Heart left ventricle (tissue), 16 donors: ENCODE results near the gene ASXL1. TPM values are rescaled to one million over a fixed set of nuclear protein-coding genes. Genes with fewer than 3 reads are reported as not detected.

Experiments used
- ATAC-seq, 4 donors: fragments of 200-7000 bp; cut with Tn5 transposase; one replicate each; pipeline ENCODE4 v1.9.1; 2020 to 2022; ENCODE audit warnings: moderate library complexity in 4 of 4, mild to moderate bottlenecking in 3 of 4, moderate number of reproducible peaks in 1 of 4
- DNase-seq, 5 donors: peaks; one replicate each; pipeline ENCODE4 v3.0.0-alpha.2; 2020
- H3K27ac ChIP-seq, 12 donors: fragments of 200-600 bp; sonication (generic) in 4 of 12; one replicate each; pipeline versions ENCODE4 v1.5.0 to v1.8.0; 2016 to 2022; ENCODE audit warnings: mild to moderate bottlenecking in 2 of 12
- H3K27me3 ChIP-seq, 9 donors: fragments of 200-600 bp; sonication (generic) in 2 of 9; one replicate each; pipeline versions ENCODE4 v1.5.1 to v1.8.0; 2016 to 2022; ENCODE audit warnings: mild to moderate bottlenecking in 3 of 9
- H3K36me3 ChIP-seq, 9 donors: fragments of 200-600 bp; sonication (generic) in 2 of 9; one replicate each; pipeline versions ENCODE4 v1.5.0 to v1.8.0; 2018 to 2022; ENCODE audit warnings: mild to moderate bottlenecking in 2 of 9
- H3K4me1 ChIP-seq, 12 donors: fragments of 200-600 bp; sonication (generic) in 4 of 12; one replicate each; pipeline versions ENCODE4 v1.5.0 to v1.8.0; 2016 to 2022; ENCODE audit warnings: mild to moderate bottlenecking in 3 of 12
- H3K4me3 ChIP-seq, 12 donors: fragments of 200-600 bp; sonication (generic) in 4 of 12; one replicate each; pipeline versions ENCODE4 v1.5.0 to v1.8.0; 2017 to 2022; ENCODE audit warnings: mild to moderate bottlenecking in 9 of 12, moderate library complexity in 4 of 12
- H3K9me3 ChIP-seq, 12 donors: fragments of 200-600 bp; sonication (generic) in 4 of 12; one replicate each; pipeline versions ENCODE4 v1.5.0 to v1.8.0; 2016 to 2022; ENCODE audit warnings: mild to moderate bottlenecking in 1 of 12
- POLR2A ChIP-seq, 2 donors: fragments of 450-650 bp; IDR thresholded peaks; one replicate each; pipeline ENCODE4 v1.6.1; 2017; ENCODE audit warnings: antibody characterized with exemption in 2 of 2, mild to moderate bottlenecking in 2 of 2, moderate library complexity in 2 of 2
- WGBS, 4 donors: extraction: QIAGEN DNeasy Blood & Tissue Kit in 2 of 4; methylation state at CpG; one replicate each; pipeline versions ENCODE4 v1.1.5 to v1.1.7; 2013 to 2018; 5-methylcytosine and 5-hydroxymethylcytosine counted together
- intact Hi-C, 10 donors: fragments of 100-400 bp; cut with DNase I; formaldehyde crosslinking; loops; one replicate each; pipeline versions ENCODE4 v1.11.1 to v1.14.2; 2022
- polyA plus RNA-seq, 2 donors: library from polyadenylated mRNA; stranded (reverse); fragments of 200-250 nt; gene quantifications; one replicate each; pipeline ENCODE4 v1.2.3, GENCODE V29; 2013
- total RNA-seq, 9 donors: library from RNA; depleted of rRNA in 2 of 9; stranded (reverse); fragments of >200 nt in 2 of 9; fragmentation: NEBNext Ultra II Directional in 3 of 9; extraction: Animal tissue kit (Norgen Biotek cat#: 25700) in 3 of 9; gene quantifications; one replicate each; pipeline versions ENCODE4 v1.1.0 to v1.2.4, GENCODE V29; 2016 to 2023
- TF ChIP-seq, protein P1 (sequence below), 12 donors: fragments of 200-600 bp; sonication (generic) in 4 of 12; IDR thresholded peaks; one replicate each; pipeline versions ENCODE4 v1.5.0 to v1.8.0; 2018 to 2022; ENCODE audit warnings: antibody characterized with exemption in 12 of 12, mild to moderate bottlenecking in 5 of 12
- donor health status: ischemic (EF 13 %, LVEDD 7.1; RV severe dilation, severe dysfunction).
- donor health status: healthy with polysubstance abuse.
- donor health status: DM: no; HTN: yes; CAD: no.
- donor health status: DM: no; HTN: no; CAD: no.
- donor health status: ischemic (EF 25% LVEDD 6.9; RV normal size, moderate dysfunction).
- donor health status: ischemic (EF 25% LVEDD 5.7; RV mildly dilated, moderate dysfunction).
- donor health status: healthy.
- donor health status: DM: yes; HTN: yes; CAD: no.
- donor health status: ischemic (EF 35%, LVEDD 5.7; RV mildly dilated, moderate dysfunction).
- donor health status: nonischemic (EF 11% LVEDD 7.7; RV severe dilation, severe dysfunction).
- donor health status: DM: yes; HTN: yes; CAD: no.
- donor health status: PGD.
- donor health status: ischemic (EF 29% LVEDD 5.4; RV normal size, mild dysfunction).
- donor health status: nonischemic (EF 23%, LVEDD 6.1; RV moderate dilation, normal function).

The ASXL1 gene
- total and polyA plus RNA-seq, 11 donors: 15.1 to 50.1 (median 26.5) TPM

- DNase-seq (no peak), ATAC-seq (no peak)
- Histone ChIP-seq H3K4me1 (peaks cover 4 to 28% (median 17%) of the 10 kb centered on the region in 12 donors), H3K4me3 (no peak overlapping the region), H3K36me3 (peaks cover 0 to 78% (median 65%) of the 10 kb centered on the region in 9 donors), H3K27me3 (no peaks in the 10 kb centered on the region), H3K9me3 (no peaks in the 10 kb centered on the region), H3K27ac (no peak overlapping the region)
- WGBS, 4 donors: 69 to 85% (median 82%) methylated on average over 6 to 7 of the region's 7 CpGs
- no peak for TF ChIP-seq POLR2A (IDR thresholded peaks at IDR 0.05)
- TF ChIP-seq, protein P1, sequence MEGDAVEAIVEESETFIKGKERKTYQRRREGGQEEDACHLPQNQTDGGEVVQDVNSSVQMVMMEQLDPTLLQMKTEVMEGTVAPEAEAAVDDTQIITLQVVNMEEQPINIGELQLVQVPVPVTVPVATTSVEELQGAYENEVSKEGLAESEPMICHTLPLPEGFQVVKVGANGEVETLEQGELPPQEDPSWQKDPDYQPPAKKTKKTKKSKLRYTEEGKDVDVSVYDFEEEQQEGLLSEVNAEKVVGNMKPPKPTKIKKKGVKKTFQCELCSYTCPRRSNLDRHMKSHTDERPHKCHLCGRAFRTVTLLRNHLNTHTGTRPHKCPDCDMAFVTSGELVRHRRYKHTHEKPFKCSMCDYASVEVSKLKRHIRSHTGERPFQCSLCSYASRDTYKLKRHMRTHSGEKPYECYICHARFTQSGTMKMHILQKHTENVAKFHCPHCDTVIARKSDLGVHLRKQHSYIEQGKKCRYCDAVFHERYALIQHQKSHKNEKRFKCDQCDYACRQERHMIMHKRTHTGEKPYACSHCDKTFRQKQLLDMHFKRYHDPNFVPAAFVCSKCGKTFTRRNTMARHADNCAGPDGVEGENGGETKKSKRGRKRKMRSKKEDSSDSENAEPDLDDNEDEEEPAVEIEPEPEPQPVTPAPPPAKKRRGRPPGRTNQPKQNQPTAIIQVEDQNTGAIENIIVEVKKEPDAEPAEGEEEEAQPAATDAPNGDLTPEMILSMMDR (IDR thresholded peaks at IDR 0.05): no peak
- intact Hi-C loops: loop anchor here in 1 of 10 donors (5.0 kb wide), 1 partner anchor 72 kb away; the partner anchor contains the start of gene ASXL1
Measured at GRCh38 chr20:32429343-32429742, 71.2 kb downstream of the ASXL1 start.

- no peak for ATAC-seq
- WGBS, 4 donors: 96 to 97% (median 96%) methylated on average over 16 of the region's 16 CpGs
- Histone ChIP-seq H3K4me1 (peaks cover 4 to 29% (median 17%) of the 10 kb centered on the region in 12 donors), H3K4me3 (no peak overlapping the region), H3K9me3 (no peaks in the 10 kb centered on the region), H3K36me3 (peaks cover 0 to 83% (median 70%) of the 10 kb centered on the region in 9 donors), H3K27me3 (no peaks in the 10 kb centered on the region), H3K27ac (no peak overlapping the region)
- no peak for DNase-seq
- TF ChIP-seq POLR2A (IDR thresholded peaks at IDR 0.05): no peak
- TF ChIP-seq, protein P1 (IDR thresholded peaks at IDR 0.05): no peak
- intact Hi-C loops: loop anchor here in 4 of 10 donors (5.0 to 10.0 kb wide), 3 partner anchors 55 to 73 kb away; partner anchors contain the start of gene ASXL1 (in 2 of the 4)
Measured at GRCh38 chr20:32429745-32430360, 71.7 kb downstream of the ASXL1 start.

GRCh38 chr20:32431457-32431856 lies 73.3 kb downstream of the ASXL1 start:
- Histone ChIP-seq H3K4me3 (no peak overlapping the region), H3K36me3 (peaks cover 2 to 99% (median 86%) of the 10 kb centered on the region in 9 donors), H3K9me3 (no peaks in the 10 kb centered on the region), H3K4me1 (peaks cover 4 to 29% (median 17%) of the 10 kb centered on the region in 12 donors), H3K27me3 (no peaks in the 10 kb centered on the region), H3K27ac (no peak overlapping the region)
- TF ChIP-seq, protein P1 (IDR thresholded peaks at IDR 0.05): no peak
- TF ChIP-seq POLR2A (IDR thresholded peaks at IDR 0.05): no peak
- DNase-seq (no peak), ATAC-seq (no peak)
- intact Hi-C loops: loop anchor here in 3 of 10 donors (5.0 to 10.0 kb wide), 3 partner anchors 53 to 74 kb away; partner anchors contain the start of gene ASXL1 (in 1 of the 3)
- WGBS, 4 donors: 95 to 97% (median 96%) methylated on average over 12 of the region's 12 CpGs

DNA sequence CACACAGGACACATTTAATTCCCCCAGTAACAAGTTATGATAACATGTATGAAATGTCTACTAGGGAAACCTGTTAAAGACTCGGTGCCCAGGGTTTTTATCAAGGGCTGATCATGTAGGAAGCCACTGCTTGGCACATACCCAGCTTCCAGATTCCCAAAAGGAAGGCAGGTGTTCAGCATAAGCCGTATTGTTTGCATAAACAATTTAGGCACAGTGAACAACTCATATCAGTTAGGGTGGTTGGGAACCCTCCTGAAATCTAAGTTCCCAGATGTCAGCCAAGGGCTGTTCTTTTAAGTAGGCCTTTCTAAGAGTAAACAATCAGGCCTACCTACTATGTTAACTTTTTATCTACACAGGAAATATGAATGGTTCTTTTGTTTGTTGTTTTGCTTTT lies 74.1 kb downstream of the ASXL1 start:
- H3K4me3 ChIP-seq: no peak overlapping the region
- intact Hi-C loops: loop anchor here in 3 of 10 donors (5.0 to 10.0 kb wide), 3 partner anchors 53 to 75 kb away; partner anchors contain the start of gene ASXL1 (in 1 of the 3)
- peak in 1 of 4 donors; percentile 27 for ATAC-seq
- H3K27ac ChIP-seq: peak overlapping the region in 6 of 12 donors; percentile 3 to 73 (median 38)
- DNase-seq: no peak
- H3K4me1 ChIP-seq: peaks cover 4 to 29% (median 17%) of the 10 kb centered on the region in 12 donors
- no peaks in the 10 kb centered on the region for H3K27me3 ChIP-seq
- no peak for TF ChIP-seq POLR2A (IDR thresholded peaks at IDR 0.05)
- TF ChIP-seq, protein P1 (IDR thresholded peaks at IDR 0.05): no peak
- WGBS, 4 donors: 26 to 45% (median 31%) methylated on average over 2 of the region's 2 CpGs
- no peaks in the 10 kb centered on the region for H3K9me3 ChIP-seq
- H3K36me3 ChIP-seq: peaks cover 2 to 100% (median 94%) of the 10 kb centered on the region in 9 donors
